ENCODE measurements around the gene CGGBP1.

DNA sequence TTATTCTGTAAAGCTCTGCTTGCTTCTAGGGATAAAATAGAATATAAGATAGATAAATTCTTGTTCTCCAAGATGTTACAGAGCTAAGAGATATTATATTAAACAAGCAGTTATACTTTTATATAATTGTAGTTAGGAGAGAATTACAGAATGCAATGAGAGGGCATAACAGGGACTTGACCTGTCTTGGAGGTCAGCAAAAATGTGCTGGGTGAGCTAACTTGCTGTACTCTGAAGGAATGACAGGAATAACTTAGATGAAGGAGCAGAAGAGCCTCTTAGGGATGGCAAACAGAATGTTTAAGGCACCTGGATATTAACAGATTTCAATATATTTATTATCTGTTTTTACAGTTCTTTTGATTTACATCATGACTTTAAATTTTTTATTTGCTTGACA lies 33.5 kb upstream of the CGGBP1 start:
- TF ChIP-seq POLR2AphosphoS5 (IDR thresholded peaks at IDR 0.05; ENCODE audit: low read depth, low read length) (no peak), TAF1 (IDR thresholded peaks at IDR 0.05; ENCODE audit: borderline replicate concordance, insufficient read depth, low read length) (no peak), SIN3A (IDR thresholded peaks at IDR 0.05; ENCODE audit: borderline replicate concordance, insufficient read depth, low read length) (no peak), REST (IDR thresholded peaks at IDR 0.05; ENCODE audit: insufficient read depth in 1 of 2, low read depth in 2 of 2, low read length in 2 of 2) (no peak), FOXP2 (optimal IDR thresholded peaks at IDR 0.05; ENCODE audit: borderline replicate concordance, extremely low read depth, extremely low read length, insufficient read depth) (no peak)
